ENCODE measurements around the gene GUK1.

- TF ChIP-seq EZH2 (IDR thresholded peaks at IDR 0.05; ENCODE audit: borderline replicate concordance, insufficient read depth, low read length, poor library complexity, severe bottlenecking) (no peak), CTCF (IDR thresholded peaks at IDR 0.05; ENCODE audit: poor library complexity, severe bottlenecking) (no peak), REST (IDR thresholded peaks at IDR 0.05; ENCODE audit: borderline replicate concordance) (no peak), MXI1 (conservative IDR thresholded peaks at IDR 0.05; ENCODE audit: poor library complexity, severe bottlenecking) (no peak)
Observed at GRCh38 chr1:228154021-228154669, 14.1 kb downstream of the GUK1 start.
